ENCODE data around the gene NFAM1.

- TF ChIP-seq CTCF (conservative IDR thresholded peaks at IDR 0.05; ENCODE audit: low read depth in 2 of 2) (no peak), ETS1 (IDR thresholded peaks at IDR 0.05) (no peak), REST (IDR thresholded peaks at IDR 0.05; ENCODE audit: unreplicated experiment) (no peak), POLR2AphosphoS5 (IDR thresholded peaks at IDR 0.05; ENCODE audit: low read depth) (no peak), EZH2 (IDR thresholded peaks at IDR 0.05; ENCODE audit: low read depth, unreplicated experiment) (no peak), EZH2phosphoT487 (IDR thresholded peaks at IDR 0.05; ENCODE audit: unreplicated experiment) (no peak), NANOG (IDR thresholded peaks at IDR 0.05; ENCODE audit: borderline replicate concordance) (no peak)
Observed at GRCh38 chr22:42375982-42376381, 56.2 kb downstream of the NFAM1 start.

All from GM23338 (cell line).